NCI-H1092 treated with DMSO at 0.1 percent for 48 hours (cell line): ENCODE results near the gene F5.
"Not testable (repeated sequence)": the region's sequence is repeated elsewhere in the genome, so short reads cannot be mapped to it uniquely, and the experiment has no call there.

Experiments
- DNase-seq: peaks from one replicate; lab custom pipeline; 2025; lab: John Stamatoyannopoulos, UW

F5 gene

DNA sequence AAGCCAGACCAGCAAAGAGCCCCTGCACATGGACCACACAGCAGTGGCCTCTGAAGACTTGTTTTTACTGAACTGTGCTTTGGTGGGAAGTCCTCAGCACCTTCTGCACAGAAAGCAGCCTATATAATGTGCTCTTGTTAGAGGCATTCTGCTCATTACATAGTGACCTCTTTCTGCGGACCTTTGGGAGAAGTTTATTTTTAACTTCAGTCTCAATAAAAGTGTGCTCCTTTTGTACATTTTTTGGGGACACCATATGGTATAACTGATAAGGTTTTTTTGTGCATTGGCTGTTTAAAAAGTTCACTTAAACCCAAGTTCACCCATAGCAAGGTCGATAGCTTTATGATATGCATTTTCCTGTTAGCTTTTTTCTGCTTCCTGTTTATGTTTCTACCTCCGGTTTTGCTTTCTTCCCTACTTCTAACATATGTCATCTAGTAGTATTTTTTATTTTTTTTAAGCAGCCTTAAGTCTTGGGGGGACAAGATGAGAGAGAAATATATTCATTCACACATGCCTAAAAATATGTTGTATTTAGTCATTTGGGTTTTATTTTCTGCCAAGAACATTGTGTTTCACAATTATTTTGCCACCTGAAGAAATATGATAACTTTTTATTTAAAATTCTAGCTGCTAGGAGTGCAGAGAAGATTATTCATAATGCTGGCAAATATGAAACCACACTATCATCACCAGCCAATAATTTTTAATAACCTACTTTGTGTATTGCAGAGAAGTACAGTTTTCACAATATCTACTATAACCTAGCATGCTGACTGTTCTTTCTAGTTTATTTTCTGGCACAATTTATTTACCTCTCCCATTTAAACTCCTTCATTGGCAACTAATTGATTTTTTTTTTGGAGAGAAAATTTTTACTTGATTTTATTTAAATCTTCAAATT lies 77.6 kb downstream of the F5 start:
- DNase-seq: no peak

DNA sequence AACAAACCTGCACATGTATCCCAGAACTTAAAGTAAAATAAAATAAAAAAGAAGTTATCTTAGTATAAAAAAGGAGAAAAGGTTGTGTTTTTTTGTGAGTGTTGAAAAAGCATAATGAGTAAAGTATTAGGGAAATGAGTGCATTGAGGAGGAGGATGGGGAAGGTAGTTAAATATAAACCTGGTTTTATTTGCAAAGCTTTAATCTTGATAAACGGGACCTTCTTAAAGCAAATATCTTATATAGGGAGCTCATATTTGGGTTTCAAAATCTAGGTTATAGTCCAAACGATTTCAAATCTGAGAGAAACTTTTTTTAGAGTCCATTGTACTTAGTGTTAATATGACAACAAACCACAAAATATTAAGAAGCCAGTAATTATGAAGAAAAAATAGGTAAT lies 78.9 kb downstream of the F5 start:
- no peak for DNase-seq

DNA sequence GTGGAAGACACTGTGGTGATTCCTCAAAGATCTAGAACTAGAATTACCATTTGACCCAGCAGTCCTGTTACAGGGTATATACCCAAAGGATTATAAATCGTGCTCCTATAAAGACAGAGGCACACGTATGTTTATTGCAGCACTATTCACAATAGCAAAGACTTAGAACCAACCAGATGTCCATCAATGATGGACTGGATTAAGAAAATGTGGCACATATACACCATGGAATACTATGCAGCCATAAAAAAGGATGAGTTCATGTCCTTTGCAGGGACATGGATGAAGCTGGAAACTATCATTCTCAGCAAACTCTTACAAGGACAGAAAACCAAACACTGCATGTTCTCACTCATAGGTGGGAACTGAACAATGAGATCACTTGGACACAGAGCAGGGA lies 82.7 kb downstream of the F5 start:
- not testable (repeated sequence) for DNase-seq

DNA sequence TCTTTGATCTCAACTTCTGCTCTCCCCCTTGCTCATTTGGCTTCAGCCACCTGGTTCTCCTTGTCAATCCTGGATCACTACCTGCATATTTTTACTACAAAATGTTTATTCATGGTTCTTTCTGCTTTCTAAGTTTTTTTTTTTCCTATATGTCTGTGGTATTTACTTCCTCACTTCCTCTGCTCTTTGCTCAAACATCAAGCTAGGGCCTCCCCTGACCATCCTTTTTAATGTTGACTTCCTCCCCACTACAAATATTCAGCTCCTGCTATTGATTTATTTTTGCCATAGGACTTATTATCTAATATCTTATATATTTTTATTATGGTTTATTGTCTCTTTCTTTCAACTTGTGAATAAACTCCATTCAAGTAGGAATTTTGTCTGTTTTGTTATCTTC lies 86.5 kb downstream of the F5 start:
- DNase-seq: no peak

DNA sequence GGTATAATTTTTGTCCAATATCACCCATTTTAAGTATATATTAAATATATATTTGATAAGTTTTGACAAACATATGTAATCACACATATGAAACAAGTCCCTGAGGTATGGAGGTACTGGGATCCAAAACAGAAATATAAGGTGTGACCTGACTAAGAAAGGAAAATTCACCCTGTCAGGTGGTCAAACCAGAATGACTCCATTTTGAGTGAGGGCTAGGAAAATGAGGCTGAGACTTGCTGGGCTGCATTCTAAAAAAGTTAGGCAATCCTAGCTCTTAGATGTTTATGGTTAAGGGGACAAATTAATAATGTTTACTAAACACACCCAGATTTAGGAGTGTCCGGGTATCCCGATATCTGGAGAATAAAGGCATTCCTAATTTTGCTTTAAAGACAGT lies 89.0 kb downstream of the F5 start:
- no peak for DNase-seq

DNA sequence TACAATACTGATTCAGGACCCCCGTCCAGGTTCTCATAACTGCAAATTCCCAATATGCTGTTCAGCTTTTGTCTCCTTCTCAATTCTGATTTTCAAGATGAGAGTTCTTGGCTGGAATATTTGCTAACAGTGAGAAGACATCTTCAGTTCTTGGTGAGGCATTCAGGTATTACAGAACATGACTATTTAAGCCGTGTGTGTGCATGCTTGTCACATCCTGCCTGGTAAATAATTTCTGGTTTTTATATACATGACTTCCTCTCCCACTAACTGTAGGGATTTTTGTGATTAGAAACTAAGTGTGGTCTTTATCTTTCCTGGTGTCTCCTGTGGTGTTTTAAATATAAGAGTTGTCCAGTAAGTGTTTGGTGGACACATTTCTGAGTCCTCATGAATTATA lies 90.4 kb downstream of the F5 start:
- DNase-seq: no peak

DNA sequence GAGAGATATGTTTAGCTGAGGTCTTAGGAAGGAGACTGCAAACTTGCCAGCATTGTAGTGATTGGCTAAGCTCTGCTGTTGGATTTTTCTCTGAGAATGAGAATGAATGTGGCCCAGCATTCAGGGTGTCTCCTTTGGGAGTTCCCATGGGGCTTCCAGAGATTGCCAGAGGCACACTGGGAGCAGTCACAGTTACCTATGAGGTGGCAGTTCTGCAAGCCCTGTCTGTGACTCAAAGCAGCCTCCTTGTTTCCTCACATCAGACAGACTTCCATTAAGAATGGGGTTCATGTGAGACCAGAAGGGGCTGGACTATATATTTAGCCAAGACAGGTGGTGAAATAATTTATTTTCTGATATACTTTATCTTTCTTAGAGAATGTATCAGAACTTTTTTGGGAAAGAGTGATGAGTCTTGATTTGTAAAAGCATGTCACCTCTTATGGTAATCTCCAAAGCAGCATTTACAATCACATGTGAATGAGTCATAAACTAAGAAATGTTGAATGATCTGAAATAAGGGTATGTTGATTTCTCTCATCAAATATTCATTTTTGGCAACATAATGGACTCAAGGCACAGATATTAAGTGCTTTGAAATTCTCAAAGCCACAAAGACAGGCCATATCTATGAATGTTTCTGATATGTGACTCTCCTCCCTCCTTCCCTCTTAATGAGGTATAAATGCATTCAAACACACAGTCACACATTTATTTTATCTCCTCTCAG lies 91.1 kb downstream of the F5 start:
- DNase-seq: no peak

DNA sequence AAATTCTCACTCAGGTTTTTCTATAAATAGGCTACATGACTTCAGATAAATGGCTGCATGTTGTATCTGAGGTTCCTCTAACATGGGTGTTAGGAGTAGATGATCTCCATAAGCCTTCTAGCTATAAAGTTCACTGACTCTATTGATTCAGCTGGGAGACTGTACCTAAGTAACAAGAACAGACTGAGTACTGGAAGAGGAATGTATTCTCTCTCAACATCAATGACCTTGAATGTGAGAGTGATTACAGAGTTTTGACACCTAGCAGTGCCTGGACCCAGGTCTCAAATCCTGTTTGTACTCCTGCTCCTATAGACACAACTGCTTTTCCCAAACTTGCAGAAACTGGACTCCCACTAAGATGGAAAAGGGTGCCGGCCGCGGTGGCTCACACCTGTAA lies 91.9 kb downstream of the F5 start:
- DNase-seq: no peak

DNA sequence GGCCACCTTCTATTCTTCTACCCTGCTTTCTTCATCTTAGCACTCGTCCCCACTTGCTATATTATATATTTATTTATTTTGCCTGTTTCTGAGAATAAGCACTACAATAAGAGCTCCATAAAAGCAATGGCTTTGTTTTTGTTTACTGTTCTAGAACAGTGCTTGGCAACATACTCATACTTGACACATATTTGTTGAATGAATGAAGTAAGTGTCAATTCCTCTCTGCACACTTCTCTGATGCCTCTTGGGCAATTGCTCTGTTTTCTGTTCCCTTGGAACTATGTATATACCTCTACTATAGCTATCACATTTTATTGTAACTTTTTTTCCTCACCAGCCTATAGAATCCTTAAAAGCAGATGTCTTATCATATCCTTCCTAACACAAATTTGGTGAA lies 93.0 kb downstream of the F5 start:
- no peak for DNase-seq

DNA sequence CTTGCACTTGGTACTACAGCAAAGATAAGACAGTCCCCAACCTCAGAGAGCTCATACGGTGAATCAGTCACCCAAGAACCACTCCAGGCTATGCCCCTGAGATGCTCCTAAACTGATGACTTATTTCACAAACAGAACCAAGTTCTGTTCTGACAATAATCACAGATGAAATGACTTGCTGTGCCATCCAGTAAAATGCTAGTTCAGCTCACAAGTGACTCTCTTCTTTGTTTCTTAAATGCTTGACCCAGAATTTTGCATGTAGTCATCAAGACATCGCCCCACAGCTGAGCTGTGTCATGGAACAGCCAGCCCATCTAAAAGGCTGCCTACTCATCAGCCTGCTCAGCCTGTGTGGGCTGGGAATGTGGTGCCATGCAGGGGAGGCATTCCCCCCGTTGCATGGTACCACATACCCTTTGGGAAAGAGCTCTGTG lies 94.4 kb downstream of the F5 start:
- no peak for DNase-seq

DNA sequence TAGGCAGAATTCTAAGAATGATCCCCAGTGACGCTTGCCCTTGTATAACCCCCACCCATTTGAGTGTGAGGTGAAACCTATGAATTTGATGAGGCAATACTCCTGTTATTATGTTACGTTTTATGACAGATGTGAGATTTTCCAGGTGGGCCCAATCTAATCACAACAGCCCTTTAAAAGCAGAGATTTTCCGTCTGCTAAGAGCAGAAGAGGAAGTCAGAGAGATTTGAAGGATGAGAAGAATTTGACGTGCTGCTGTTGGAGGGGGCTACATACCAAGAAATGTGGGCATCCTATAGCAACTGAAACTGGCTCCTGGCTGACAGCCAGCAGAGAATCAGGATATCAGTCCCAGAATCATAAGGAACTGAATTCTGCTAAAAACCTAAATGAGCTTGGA lies 98.1 kb downstream of the F5 start:
- DNase-seq: no peak

DNA sequence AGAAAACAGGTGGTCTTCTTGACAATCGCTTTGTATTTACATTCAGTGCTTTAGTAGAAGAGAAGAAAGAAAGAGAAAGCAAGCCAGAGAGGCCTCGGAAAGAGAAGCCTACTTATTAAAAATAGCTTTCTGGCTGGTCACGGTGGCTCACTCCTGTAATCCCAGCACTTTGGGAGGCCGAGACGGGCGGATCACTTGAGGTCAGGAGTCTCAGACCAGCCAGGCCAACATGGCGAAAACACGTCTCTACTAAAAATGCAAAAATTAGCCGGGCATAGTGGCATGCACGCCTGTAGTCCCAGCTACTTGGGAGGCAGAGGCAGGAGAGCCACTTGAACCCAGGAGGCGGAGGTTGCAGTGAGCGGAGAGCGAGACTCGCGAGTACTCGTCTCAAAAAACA lies 98.7 kb downstream of the F5 start:
- no peak for DNase-seq

DNA sequence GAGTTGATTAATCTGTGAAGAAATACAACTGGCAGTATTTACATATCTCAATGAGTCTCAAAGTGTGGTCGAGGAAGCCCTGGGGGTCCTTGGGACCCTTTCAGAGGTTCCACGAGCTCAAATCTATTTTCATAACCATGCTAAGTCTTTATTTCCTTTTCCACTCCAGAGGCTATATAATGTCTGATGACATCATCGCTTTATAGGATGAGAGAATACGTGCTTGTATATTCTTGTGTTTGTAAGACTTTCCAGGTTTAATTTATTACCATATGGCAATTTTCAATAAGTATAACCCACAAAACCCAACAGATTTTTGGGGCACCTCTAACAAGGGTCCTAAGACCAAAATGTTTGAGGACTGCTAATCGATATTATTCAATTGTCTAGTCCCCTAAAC lies 99.1 kb downstream of the F5 start:
- no peak for DNase-seq

DNA sequence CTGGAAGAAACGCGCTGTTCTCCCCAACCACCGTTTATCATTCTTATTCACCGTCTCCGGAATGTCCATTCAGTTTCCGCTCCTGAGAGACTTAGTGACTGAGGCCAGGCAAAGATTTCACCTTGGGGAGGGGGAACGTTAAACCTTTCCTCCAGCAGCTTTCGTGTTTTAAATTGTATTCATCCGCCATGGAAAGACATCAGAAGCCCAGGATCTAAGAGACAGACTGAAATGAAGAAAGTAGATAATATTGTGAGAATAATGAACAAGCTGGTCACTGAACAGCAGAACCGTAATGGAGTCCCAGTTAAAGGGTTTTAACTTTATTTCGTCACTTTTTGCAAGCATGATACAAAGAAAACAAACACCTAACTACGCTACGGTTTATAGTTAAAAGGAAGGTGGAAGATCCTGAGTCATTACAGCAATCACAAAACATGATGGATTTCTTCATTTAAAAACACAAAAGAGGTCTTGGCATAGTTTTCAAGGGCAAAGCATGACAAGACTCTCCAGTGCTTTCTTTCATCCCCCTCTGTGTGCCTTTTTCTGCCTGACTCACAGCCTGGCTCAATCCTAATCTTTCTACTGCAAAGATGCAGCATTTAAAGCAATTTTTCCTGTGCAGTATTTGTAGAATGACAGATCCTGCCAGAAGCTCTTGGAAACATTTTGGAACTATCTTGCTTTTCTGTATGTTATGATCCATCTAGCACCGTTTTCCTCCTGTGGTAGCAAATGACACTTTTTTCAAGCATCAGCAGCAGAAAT lies 99.8 kb downstream of the F5 start:
- no peak for DNase-seq

DNA sequence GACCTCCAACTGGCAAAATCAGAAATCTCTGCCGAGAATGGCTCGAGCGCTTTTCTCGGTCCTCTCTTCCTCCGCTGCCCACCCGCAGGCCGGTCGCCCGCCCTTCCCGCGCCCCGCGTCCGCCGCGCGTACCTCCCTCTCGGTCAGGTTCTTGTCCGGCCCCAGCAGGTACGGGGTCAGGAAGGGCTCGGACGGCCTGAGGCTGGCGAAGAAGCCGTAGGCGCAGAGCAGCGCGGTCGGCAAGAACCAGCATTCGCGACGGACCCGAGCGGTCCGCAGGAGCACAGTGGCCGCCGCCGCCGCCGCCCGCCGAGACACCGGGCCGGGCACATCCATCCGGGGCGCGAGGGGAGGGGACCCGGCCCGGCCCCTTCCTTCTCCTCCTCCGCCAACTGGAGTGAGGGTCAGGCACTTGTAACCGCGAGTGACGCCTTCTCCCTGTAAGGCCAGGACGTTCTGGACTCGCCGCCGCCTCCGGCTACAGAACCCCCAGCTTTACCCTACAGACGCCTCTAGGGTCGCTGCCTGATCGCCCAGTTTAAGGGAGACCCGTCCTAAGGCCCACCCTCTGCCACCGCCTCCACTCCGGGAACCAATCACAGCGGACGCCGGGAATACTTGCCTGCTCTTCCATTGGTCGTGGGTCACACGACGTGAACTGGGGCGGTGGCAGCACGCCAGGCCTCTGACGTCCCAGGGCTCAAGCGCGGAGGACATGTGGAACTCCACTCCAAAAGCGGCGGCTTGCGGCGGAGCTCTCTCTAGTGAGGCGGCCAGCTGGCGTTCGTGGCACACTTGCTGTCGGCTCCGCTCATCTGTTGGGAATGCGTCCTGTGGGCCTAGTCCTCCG lies 100.6 kb downstream of the F5 start, which contains the start of gene SLC19A2:
Gene SLC19A2 (minus strand): TSS at position 514 of the 850 bp plus-strand sequence. CDS start 178 bp downstream, at position 336.
- peak; percentile 100 for DNase-seq

DNA sequence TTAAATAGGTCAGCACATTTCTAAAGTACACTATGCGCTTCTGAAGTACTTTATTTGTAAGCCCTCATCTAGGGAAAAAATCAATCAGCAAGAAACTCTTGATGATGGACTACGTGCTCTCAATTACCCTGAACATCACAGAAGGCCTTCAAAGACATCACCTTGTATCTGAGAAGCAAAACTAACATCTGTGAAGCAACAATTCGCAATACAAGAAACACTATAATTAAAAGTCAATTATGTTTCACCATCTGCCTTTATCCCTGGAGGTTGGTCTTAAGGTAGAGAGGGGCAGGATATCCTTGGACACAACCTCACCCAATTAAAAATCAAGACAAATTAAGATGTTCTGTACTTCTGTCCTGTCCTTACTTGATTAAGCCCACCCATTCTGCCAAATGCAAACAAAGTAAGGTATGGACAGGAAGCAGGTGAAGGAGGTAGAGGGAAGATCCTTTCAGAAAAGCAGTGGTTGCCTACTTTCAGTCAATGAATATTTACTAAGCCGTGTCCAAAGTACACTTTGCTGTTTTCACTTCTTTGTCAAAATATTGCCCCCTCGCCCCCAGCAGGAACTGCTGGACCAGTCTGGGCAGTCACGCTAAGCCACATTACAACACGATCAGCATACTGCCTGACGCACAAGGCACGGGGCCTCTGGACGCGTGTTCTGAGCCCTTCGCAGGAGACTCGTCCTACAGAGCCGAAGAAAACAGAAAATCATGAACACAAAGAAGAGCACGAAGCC lies 101.4 kb downstream of the F5 start:
- DNase-seq: peak; percentile 71

DNA sequence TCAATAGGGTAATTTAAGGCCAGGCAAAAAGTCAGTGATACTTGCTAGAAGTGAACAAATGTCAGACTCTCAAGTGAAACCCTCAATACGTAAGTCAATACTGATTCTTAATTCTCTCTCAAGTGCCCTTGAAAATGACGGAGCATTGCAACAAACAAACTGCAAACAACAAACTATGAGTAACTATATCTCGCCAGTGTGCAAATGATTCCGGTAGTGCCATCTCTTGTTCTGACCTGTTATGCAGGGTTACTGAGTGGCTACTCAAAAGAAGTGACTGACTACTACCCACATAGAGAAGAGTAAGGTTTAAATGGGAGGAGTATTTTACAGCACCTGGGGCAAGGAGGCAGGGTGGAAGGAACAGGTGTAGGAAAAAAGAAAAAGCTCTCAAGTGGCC lies 102.2 kb downstream of the F5 start:
- no peak for DNase-seq

DNA sequence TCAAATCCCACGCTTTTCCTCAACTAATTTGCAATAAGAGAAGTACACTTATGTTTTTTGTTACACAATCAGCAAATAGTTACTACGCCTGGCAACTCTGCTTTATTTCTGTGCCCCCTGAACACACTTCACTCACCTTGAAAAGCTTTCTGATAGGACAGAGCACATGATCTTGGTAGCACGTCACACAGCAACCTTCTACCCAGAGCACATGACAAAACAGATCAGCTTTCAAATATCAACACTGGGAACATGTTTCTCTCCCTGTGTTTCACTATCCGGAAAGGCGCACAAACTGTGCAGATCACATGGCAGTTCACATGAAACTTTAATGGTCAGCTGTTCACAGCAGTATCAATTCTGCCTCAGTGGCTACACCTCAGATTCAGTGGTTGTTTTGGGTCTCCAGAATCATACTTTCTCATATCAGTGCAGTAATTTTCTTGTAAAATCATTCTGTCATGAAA lies 102.7 kb downstream of the F5 start:
- DNase-seq: no peak

DNA sequence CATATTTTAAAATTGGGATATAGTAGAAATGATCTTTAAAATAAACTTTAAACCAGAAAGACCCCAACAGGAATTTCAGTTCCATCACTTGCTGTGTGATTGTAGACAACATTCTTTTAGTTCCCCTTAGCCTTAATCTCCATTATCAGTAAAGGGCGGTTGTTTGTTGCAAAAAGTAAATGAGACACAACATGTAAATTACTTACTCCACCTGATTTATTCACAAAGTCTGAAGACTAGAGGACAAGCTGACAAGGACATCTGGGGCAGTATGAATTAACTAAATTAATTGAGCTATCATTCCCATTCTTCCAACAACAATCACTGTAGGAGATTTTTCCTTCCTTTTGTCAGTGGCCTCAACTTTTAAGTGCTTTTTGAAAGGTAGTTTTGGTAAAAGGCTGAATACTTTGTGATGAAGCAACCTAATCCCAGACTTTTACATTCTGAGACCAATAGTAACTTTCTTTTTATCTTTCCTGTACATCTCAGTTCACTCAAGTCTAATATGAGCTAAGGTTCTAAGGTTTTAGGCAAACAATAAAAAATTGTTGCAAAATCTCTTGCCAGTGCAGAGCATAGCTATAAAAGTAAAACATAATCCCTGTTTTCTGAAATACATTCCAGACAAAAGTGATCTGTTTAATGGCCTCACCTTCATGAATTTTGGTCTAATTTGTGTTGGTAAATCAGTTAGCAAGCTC lies 106.8 kb downstream of the F5 start:
- DNase-seq: no peak

DNA sequence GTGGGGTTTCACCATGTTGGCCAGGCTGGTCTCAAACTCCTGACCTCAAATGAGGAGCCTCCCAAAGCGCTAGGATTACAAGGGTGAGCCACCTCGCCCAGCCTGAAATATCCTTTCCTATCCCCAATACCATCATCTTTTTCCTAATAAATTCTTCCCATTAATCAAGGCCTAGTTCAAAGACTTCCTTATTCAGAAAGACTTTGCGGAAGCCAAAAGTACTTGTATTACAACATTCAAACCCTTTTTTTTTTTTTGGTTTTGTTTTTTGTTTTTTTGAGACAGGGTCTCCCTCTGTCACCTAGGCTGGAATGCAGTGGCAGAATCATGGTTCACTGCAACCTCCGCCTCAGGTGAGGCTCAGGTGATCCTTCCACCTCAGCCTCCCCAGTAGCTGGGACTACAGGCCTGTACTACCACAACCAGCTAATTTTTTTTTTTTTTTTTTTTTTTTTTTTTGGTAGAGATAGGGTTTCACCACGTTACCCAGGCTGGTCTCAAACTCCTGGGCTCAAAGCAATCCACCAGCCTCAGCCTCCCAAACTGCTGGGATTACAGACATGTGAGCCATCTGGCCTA lies 108.1 kb downstream of the F5 start:
- DNase-seq: no peak
